ENCODE measurements around the gene CBFB.
A peak's percentile ranks its signal among the peaks of the same experiment; 100 is the strongest.
"Not testable (repeated sequence)": the region's sequence is repeated elsewhere in the genome, so short reads cannot be mapped to it uniquely, and the experiment has no call there.

The CBFB gene

GRCh38 chr16:67101311-67102082 lies 72.5 kb downstream of the CBFB start:
- DNase-seq: no peak

- no peak for DNase-seq
Measured at GRCh38 chr16:67104061-67104460, 75.1 kb downstream of the CBFB start.

GRCh38 chr16:67104845-67105244 lies 75.9 kb downstream of the CBFB start:
- DNase-seq: no peak

- DNase-seq: no peak
Measured at GRCh38 chr16:67105246-67105645, 76.3 kb downstream of the CBFB start.

- DNase-seq: no peak
Measured at GRCh38 chr16:67105881-67106280, 76.9 kb downstream of the CBFB start.

- DNase-seq: no peak
Measured at GRCh38 chr16:67108489-67108888, 79.5 kb downstream of the CBFB start.

GRCh38 chr16:67108931-67109406 lies 80.0 kb downstream of the CBFB start:
- DNase-seq: no peak

- DNase-seq: peak; percentile 48
Measured at GRCh38 chr16:67109407-67110135, 80.6 kb downstream of the CBFB start, which contains the start of gene PHAF1. Gene PHAF1 (plus strand): TSS chr16:67109941. CDS start chr16:67110176, 235 bp downstream.

- no peak for DNase-seq
Measured at GRCh38 chr16:67111951-67112444, 83.0 kb downstream of the CBFB start.

GRCh38 chr16:67112591-67113399 lies 83.8 kb downstream of the CBFB start:
- no peak for DNase-seq

- DNase-seq: no peak
Measured at GRCh38 chr16:67114793-67115192, 85.8 kb downstream of the CBFB start.

GRCh38 chr16:67115639-67116038 lies 86.7 kb downstream of the CBFB start:
- DNase-seq: no peak

GRCh38 chr16:67116388-67117311 lies 87.7 kb downstream of the CBFB start:
- no peak for DNase-seq

- no peak for DNase-seq
Measured at GRCh38 chr16:67117716-67118115, 88.8 kb downstream of the CBFB start.

- DNase-seq: no peak
Measured at GRCh38 chr16:67120025-67120424, 91.1 kb downstream of the CBFB start.

- not testable (repeated sequence) for DNase-seq
Measured at GRCh38 chr16:67122799-67123198, 93.8 kb downstream of the CBFB start.

GRCh38 chr16:67128417-67128816 lies 99.5 kb downstream of the CBFB start:
- DNase-seq: no peak

- DNase-seq: no peak
Measured at GRCh38 chr16:67128887-67129286, 99.9 kb downstream of the CBFB start.

GRCh38 chr16:67129422-67129821 lies 100.5 kb downstream of the CBFB start:
- no peak for DNase-seq

- DNase-seq: no peak
Measured at GRCh38 chr16:67137605-67138004, 108.7 kb downstream of the CBFB start.

- no peak for DNase-seq
Measured at GRCh38 chr16:67141391-67141790, 112.4 kb downstream of the CBFB start.

GRCh38 chr16:67142342-67142741 lies 113.4 kb downstream of the CBFB start:
- no peak for DNase-seq
